Activated naive CD8-positive, alpha-beta T cell treated with anti-CD3 and anti-CD28 coated beads, Interleukin-2, amount 50 U/mL, for 16 hours (primary cell): ENCODE measurements around the gene YJEFN3.
A peak's percentile ranks its signal among the peaks of the same experiment; 100 is the strongest.

Experiments
- DNase-seq: peaks from one replicate; pipeline ENCODE4 v3.0.0-alpha.2; 2020; ENCODE audit warnings: low read depth, low spot score

YJEFN3 gene

DNA sequence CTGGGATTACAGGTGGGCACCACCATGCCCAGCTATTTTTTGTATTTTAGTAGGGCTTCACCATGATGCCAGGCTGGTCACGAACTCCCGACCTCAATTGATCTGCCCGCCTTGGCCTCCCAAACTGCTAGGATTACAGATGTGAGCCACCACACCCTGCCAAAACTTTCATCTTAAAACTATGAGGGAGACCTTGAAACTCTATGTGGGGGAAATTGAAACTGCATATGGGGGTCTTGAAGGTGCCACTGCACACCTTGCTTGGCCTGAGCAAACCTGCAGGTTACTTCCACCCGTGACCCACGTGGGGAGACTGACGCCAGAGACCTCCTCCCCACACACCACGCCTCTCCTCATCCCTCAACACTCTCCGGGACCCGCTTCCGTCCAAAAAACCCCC lies 25.0 kb downstream of the YJEFN3 start:
- no peak for DNase-seq

DNA sequence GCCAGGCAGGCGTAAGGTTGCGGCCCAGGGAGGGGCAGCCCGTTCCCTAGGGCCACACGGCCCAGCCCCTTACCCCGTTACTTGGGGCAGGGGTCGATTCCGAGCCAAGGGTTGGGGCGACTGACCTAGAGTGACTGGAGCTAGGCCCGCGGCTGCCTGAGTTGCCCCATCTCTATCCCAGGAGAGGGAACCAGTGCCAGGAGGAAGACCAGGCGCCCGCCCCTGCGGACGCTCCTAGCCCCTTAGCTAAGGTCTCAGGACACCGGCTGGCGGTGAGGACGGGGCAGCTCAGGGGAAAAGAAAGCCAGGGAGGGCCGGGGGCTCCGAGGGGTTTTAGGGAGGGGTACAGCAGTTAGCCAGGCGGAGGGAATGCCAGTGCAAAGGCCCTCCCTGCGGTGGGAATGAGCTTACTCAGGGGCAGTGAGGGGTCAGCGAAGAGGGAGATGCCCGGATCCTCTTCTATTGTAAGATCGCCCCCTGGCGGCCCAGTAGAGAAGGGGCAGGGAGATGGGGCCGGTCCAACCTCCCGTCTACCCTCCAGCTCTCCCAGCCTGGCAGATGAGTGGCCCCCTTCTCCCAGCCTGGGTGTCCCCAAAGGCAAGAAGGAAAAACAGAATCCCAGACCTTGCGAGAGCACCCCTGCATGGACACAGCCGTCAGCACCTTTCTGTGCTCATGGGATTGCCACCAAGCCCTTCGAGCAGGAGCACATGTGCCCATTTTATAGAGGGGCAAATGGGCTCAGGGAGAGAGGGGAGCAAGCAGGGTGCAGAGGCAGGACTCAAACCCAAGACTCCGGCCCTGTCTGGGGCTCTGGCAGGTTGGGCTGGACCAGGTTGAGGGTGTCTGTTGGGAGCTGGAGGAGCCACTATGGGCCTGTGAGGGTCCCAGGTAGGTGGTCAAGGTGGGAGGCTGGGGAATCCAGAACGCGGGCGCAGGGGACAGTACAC lies 25.6 kb downstream of the YJEFN3 start:
- peak; percentile 41 for DNase-seq

DNA sequence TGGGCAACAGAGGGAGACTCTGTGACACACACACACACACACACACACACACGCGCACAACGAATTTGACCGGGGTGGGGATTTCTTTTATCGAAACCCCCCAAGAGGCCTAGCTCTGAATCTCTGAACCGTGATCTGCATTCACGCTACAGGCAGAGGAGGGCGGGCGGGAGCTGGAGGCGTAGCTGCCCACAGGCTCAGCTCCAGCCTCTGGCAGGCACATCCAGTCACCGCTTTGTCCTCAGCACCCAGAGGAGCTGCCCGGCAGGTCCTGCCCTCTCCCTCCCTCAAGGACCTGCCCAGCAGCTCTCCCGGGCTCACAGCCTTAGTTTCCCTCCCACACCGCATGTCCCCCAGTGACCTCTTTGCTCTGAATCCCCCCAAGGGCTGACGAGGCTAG lies 29.3 kb downstream of the YJEFN3 start:
- DNase-seq = no peak

DNA sequence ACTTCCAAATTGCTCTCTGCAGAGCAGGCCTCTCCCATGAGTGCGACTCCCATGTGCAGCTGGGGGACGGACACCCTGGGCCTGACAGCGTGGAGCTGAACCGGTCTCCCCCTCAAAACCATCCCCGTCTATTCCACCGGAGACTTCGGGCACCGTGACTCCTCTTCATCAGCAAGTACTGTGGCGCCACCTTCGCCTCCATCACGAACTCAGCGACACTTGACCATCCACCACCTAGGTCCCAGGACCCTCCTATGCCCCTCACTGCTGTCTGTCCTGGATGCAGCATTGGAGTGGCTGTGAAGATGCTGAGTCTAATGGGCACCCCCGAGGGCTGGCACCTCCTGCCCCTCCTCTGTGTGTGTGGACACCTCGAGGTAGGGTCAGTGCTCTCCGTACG lies 29.9 kb downstream of the YJEFN3 start:
- DNase-seq = no peak

DNA sequence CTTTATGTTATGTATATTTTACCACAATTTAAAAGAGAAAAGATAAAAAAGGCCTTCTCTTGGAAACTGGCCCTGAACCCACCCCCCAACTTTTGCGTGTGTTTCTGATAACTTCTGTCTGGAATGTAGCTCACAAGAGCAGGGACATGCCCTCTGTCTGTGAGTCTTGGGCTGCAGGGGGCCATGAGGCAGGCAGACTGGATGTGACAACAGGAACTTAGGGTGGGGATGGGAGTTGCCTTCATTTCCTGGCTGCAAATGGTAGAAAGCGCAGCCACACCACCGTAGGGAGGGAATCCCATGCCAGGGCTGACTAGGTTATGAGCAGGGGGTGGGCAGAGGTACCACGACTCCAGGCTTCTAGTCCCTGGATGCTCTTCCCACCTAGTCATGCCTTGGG lies 31.2 kb downstream of the YJEFN3 start:
- DNase-seq = no peak

DNA sequence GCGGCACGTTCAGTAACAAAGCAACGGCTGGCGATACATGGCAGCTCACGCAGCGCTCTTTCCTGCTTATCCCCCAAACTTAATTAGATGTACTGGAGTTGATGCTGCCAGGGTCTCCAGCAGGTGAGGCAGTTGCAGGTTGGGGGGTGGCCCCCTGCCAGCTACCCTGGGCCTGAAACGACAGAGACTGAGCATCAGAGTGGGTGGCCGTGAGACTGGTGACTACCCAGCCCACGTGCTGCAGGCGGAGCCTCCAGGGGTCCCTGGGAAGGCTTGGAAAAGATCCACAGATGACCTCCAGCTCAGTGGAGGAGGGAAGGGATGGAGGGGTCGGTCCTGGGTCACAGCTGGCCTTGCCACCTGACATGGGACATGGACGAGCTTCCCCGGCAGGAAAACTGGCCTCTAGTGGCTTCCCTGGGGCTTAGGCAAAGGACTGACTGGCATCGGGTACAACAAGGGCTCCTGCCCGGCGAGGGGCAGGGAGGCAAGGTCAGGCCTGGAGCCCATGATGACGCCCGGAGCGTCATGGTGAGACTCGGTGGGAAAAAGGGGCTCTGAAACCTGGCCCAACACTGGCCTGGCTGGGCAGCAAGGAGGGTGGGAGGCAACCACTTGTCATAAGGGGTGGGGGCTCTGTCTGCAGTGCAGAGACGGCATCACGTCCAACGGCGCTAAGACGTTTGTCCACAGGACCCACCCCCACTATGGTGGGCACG lies 33.4 kb downstream of the YJEFN3 start:
- DNase-seq = no peak

DNA sequence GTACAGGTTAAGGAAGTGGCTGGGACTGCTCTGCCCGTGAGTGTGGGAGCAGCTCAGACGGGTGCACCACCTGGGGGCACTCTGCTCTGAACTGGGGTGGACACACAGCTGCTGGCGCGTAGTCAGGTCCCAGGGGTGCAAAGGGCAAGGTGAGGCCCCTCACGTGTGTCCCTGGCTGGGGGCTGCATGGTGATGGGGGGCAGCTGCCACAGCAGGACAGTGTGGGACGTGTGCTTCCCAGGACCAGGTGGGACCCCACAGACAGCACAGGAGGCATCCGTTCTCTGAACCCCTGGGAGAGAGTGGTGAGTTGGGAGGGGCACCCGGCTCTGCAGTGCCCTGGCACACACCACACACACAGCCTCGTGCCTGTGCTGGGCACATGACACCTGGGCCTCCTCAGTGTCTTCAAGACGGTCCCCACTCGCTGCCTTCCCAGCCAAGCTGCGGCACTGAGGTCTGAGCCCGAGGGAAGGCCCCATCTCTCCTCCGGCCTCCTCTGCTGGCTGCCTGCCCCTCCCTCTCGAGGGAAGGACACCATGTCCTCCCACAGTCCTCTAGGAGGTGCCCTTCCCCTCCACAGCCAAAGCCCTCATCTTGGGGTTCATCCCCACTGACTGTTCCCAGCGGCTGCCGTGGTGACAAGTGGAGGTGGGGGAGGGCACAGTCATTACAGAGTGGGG lies 34.1 kb downstream of the YJEFN3 start:
- no peak for DNase-seq

DNA sequence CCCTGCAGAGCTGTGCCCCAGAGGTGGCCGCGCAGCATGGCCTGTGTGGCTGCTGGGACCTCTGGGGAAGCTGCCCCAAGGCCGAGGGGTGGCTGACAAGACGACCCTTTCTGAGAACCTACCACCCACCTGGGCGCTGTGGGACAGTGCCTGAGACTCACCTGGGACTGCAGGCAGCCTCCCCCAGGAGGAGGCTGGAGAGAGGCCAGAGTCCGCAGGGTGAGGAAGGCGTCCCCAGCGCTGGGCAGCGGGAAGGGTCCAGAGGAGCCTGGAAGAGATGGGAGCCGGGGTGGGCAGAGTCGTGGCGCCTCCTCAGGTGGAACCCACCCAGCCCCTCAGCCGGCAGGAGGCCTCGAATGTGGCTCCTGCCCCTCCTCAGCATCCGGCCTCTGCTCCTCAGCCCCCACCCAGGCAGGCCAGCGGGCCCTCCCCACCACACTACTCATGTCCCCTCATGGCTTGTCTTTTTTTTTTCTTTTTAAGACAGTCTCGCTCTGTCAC lies 34.7 kb downstream of the YJEFN3 start:
- no peak for DNase-seq

DNA sequence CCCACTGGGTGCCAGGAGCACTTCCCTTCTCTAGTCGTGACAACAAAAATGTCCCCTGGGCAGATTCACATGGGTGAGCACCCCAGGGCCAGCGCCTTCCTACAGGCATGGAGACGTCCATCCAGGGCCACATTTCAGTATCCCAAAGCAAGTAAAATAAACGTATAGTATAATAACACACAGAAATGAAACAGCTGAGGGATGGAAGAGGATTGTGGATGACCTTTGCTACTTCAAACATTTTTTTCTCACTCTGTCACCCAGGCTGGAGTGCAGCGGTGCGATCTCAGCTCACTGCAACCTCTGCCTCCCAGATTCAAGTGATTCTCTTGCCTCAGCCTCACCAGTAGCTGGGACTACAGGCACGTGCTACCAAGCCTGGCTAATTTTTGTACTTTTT lies 37.6 kb downstream of the YJEFN3 start:
- no peak for DNase-seq

DNA sequence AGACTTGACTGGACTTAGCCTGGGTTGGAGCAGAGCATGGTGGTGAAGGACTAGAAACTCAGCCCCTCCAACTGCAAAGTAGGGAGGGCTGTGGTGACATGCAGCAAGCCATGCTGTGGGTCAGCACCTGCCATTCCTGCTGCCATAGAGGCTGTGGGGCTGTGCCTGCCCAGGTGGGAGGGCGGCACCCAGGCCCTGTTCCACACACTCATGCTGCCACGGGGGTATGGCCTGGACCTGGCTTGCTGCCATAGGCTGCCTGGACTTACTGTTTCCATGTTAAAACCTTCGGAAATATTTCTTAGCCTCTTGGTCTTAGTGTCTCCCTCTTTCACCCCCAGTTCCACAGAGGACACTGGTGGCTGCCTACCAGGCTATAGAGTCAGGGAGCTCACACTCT lies 38.7 kb downstream of the YJEFN3 start:
- no peak for DNase-seq

DNA sequence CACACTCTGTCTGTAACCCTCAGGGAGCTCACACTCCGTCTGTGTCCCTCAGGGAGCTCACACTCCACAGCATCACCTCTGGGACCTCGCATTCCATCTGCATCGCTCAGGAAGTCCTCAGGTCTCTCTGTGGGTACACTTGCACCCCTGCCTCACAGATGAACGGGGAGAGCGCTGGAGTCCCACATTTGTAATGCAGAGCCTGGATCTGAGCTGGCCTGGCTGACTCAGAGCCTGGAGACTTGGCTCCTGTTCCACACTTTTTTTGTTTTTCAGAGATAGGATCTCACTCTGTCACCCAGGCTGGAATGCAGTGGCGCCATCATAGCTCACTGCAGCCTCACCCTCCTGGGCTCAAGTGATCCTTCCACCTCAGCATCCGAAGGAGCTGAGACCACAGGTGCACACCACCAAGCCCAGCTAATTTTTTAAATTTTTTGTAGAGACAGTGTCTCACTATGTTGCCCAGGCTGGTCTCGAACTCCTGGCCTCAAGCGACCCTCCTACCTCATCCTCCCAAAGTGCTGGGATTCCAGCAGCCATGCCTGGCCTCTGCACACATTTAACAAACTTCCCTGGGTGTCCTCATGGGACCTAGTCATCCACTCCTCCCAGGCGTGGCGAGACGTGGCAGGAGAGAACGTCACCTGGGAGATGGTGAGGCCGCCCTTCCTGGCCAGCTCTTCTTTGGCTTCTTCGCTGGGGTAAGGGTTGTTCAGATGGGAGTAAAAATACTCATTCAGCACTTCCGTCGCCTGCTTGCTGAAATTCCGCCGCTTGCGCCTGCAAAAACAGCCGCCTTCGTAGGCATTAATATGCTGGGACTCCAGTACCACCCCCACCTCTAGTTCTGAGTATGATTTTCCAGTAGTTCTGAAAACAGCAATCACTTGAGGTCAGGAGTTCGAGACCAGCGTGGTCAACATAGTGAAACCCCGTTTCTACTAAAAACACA lies 40.4 kb downstream of the YJEFN3 start:
- DNase-seq = no peak

DNA sequence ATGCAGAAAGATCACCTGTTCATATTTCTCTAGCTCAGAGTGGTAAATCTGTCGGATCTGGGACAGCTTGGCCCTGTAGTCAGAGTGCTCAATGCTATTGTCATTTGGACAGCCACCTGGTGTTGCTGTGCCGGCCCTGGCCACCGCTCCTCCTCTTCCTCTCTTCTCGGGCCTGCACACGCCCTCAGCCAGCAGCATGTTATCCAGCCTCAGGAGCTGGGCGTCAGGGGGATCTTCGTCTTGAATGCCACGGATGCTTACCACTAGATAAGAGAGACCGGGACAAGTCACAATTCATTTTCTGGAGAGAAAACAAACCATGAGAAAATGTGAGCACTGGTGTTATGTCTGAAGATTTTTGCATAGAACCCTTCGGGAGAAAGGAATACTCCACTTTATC lies 41.9 kb downstream of the YJEFN3 start:
- no peak for DNase-seq

DNA sequence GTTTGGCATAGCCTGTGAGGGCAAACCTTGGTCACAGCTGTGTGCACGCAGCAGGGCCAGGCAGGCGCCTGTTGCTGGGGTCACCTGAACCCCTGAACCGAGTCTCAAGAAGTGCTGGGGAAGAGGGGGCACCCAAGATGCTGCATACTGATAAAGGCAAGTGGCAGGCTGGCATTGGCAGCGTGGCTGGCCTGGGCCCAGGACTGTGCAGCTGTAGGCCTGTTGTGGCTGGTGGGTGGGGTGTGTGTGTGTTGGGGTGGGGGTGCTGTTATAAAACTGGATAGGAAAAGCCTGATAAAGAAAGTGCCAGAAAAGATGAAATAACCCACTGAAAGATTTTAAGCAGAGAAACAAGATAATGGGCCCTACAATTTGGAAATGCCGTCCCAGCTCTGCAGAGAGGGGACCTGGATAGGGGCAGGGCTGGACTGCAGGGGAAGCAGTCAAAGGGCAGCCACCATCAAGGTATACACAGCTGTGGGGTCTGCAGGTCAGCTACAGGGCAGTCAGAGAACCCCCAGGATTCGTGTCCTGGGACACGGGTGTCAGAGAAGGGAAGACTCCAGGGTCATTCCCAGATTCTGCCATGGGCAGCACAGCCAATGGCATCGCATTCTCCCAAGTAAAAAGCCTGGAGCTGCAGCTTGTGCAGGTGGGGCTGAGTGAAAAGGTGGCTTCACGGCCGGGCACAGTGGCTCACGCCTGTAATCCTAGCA lies 42.5 kb downstream of the YJEFN3 start:
- no peak for DNase-seq

DNA sequence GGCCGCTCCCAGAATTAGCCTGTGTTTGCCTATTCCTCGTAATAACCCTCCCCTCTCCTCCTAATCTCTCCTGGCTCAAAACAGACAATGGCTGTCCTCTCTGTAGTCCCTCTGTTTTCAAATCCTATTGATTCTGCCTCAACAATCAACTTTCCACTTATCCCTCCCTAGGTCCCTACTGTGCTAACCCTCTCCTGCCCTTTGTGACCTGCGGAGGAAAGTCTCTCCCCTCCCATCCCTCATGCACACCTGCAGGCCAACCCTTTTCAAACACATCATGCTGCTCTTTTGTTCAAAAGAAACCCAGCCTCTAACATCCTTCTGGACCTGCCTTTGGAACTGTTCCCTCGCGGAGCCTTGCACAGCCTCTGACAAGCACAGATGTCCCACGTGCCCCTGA lies 46.7 kb downstream of the YJEFN3 start:
- DNase-seq = no peak

DNA sequence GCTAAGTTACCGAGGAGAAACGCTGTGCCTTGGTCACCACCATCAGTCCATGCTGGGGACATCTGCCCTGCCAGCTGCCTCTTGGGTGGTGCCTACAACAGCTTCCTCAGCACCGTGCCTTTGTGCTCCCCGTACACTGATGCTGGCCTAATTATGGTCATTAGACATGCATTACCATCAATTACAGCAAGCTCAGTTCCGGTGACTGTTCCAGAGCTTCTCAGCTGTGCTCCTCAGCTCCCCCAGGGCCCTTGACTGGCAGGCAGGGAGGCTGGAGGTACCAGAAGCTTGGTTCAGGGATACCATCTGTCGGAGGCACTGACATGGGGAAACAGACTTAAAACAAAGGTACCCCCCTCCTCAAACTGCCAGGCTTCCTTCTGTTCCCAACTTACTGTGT lies 49.5 kb downstream of the YJEFN3 start:
- no peak for DNase-seq

DNA sequence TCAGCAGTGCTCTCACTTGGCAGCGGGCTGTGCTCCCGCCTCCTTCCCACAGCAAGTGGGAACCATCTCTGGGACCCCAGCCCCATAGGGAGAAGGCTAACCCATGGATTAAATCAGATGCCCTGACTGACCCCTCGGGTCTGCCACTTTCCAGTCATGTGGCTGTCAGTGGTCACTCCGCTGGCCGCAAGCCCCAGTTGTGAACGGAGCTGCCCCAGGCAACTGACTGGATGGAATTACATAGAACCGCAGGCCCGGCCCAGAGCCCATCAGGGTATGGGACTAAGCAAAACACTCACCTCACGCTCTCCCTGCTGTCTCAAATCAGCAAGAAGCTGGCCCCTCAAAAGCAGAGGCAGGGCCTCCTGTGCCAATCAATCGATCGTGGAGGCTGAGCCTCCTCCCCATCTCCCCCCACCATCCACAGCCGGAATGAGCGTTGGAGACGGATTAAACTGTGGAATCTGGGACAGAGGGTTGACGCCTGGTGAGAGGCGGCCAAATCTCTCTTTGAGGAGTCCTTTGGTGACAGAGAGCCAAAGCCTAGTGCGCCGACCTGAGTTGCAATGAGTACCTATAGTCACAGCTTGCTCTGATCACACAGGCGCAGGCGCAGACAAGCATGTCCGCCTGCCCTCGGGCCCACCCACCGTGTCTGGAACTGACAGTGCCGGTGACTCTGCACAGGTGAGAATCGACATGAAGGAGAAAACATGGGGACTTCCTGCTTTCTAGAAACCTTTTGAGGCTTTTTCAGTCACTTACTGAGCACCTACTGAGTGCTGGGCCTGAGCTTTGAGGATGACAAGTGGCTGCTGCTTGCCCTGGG lies 51.0 kb downstream of the YJEFN3 start:
- DNase-seq = no peak

DNA sequence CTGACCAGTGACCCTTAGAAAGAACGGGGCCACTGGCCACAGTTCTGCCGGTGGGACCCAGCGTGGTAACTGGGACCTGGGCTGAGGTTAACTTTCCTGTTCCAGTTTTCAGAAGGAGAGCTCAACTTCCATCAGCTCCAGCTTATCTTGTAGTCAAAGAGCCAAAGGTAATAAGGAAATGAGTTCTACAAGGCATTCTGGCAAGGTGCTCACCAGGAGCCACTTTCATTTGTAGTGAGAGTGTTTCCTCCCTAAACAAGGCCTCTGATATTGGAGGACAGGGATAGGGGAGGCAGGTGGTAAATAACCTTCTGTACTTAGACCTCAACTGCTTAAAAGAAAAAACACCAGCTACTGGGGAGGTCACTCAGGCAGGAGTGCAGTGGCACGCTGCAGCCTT lies 51.7 kb downstream of the YJEFN3 start:
- DNase-seq = no peak

DNA sequence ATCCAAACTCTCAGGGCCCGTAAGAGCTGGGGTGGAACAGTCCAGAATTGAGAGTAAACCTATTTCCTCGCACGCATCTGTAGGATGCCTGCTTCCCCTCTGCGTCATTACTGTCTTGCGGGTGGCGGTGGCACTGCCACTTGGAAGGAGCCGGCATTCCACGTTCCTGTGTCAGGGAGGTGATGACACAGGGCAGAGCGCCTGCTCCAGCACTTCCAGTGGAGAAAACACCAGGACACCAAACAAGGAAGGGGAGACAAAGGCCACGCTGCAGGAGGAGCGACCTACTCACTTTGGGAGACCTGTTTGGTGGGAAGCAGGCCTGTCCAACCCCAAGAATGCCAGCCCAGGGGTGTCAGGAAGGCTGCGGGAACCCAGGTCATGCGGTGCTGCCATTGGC lies 52.7 kb downstream of the YJEFN3 start:
- DNase-seq = no peak

DNA sequence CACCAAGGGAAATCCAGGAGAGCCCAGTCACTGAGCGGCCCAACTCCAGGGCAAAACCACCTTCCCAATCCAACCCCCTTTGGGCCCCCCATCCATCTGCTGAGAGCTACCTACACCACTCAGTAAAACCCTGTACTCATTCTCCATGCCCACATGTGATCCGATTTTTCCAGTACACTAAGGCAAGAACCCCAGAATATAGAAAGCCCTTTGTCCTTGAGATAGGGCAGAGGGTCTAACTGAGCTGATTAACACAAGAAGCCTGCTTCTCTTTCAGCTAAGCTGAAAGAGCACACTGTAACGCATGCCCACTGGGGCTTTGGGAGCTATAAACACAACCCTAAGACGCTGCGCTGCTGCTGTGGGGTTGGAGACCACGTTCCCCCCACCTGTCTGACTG lies 53.8 kb downstream of the YJEFN3 start:
- DNase-seq = no peak

DNA sequence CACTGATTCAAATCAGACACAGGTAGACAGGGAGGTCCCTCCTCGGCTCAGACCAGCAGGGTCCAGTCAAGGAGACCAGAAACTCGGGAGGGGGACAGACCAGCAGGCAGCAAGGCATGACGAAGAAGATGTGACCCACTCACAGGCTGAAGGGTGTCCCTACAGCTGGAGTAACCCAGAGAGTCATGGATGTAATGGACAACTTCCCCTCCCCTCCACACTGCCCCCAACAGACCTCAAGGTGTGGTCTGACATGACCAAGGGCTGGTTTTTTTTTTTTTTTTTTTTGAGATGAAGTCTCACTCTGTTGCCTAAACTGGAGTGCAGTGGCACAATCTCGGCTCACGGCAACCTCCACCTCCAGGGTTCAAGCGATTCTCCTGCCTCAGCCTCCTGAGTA lies 55.6 kb downstream of the YJEFN3 start:
- no peak for DNase-seq
